Activated CD4-positive, alpha-beta T cell treated with anti-CD3 and anti-CD28 coated beads for 4 hours (primary cell): ENCODE measurements around the gene RUNDC3A.
A peak's percentile ranks its signal among the peaks of the same experiment; 100 is the strongest.
"Not testable (repeated sequence)": the region's sequence is repeated elsewhere in the genome, so short reads cannot be mapped to it uniquely, and the experiment has no call there.

ENCODE experiments used
- DNase-seq, 2 donors: peaks; one replicate each; pipeline ENCODE4 v3.0.0-alpha.2; 2020

RUNDC3A gene

DNA sequence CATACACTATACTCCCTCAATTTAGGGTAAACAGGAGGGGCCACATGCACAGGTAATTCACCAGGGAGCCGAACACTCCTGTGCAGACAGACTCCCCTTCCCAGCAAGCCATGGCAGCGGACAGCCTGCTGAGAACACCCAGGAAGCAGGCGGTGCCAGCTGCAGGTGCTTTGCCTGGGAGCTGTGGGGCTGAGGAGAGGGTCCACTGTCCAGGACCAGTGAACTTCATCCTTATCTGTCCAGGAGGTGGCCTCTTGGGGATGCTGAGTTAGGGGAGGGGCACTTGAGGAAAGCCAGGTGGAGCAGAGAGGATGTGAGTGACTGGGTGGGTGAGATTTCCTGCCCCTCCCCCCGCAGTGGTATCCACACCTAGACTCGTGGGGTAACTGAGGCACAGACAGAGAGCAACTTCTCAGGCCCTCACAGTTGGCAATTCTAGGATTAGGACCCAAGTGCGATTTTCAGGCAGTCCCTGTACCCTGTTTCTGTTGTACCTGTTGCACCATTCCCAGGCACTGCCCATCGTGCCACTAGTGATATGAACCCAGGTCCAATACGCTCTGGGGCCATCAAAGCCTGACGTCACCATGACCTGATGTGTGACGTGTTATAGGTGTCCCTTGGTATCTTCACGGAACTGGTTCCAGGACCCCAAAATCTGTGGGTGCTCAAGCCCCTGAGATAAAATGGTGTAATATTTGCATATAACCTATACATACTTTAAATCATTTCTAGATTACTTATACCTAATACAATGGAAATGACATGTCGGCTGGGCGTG lies 37.9 kb downstream of the RUNDC3A start:
- no peak for DNase-seq

DNA sequence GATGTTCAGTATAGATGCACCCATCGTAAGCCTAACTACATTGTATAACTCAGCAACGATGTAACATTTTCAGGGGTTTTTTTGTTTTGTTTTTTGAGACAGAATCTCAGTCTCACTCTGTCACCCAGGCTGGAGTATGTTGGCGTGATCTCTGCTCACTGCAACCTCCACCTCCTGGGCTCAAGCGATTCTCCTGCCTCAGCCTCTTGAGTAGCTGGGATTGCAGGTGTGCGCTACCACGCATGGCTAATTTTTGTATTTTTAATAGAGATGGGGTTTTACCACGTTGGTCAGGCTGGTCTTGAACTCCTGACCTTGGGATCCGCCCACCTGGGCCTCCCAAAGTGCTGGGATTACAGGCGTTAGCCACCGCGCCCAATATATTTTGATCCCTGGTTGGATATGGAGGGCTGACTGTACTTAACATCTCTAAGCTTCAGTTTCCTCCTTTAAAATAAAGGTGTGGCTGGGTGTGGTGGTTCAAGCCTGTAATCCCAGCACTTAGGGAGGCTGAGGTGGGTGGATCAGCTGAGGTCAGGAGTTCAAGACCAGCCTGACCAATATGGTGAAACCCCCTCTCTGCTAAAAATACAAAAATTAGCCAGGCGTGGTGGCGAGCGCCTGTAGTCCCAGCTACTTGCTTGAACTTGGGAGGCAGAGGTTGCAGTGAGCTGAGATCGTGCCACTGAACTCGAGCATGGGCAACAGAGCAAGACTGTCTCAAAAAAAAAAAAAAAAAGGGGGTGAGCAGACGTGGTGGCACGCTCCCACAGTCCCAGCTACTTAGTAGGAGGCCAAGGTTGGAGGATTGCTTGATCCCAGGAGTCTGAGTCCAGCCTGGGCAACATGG lies 39.0 kb downstream of the RUNDC3A start:
- not testable (repeated sequence) for DNase-seq

DNA sequence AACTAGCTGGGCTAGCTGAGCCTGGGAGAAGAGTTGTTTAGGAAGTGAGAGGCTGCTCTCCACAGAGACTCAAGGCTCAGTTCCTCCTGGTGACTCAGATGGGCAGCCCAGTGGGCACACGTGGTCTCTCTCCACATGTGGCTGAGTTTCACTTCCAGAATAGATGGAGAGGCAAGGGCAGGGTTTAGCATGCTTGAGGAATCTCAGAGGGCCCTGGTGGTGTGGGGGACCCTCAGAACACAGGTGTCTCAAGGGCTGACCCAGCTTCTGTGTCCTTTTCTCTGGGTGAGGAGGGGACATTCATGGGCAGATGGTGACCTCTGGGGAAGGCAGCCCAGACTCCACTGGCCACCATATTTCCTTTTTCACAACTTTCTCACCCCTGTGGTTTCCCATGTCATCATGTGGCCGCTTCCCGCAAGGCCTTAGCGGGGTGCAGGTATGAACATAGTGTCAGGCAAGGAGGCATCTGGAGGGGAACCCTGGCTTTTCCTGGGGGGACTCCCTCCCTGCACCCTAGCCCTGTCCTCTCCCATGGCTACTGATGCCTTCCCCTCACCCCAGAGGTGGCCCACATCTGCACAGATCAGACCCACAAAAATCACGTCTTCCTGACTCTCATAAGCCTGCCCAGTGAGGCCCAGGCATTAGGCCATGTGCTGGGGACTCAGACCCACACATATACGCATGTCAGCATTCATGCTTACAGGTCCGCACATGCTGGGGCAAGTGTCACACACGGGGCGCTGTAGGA lies 40.0 kb downstream of the RUNDC3A start:
- no peak for DNase-seq

DNA sequence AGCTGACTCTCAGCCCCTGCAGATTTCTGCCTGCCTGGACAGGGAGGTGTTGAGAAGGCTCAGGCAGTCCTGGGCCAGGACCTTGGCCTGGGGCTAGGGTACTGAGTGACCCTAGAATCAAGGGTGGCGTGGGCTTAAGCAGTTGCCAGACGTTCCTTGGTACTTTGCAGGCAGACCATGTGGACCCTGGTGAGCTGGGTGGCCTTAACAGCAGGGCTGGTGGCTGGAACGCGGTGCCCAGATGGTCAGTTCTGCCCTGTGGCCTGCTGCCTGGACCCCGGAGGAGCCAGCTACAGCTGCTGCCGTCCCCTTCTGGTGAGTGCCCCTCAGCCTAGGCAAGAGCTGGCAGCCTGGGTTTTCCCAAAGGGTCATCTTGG lies 40.6 kb downstream of the RUNDC3A start:
- DNase-seq: no peak

DNA sequence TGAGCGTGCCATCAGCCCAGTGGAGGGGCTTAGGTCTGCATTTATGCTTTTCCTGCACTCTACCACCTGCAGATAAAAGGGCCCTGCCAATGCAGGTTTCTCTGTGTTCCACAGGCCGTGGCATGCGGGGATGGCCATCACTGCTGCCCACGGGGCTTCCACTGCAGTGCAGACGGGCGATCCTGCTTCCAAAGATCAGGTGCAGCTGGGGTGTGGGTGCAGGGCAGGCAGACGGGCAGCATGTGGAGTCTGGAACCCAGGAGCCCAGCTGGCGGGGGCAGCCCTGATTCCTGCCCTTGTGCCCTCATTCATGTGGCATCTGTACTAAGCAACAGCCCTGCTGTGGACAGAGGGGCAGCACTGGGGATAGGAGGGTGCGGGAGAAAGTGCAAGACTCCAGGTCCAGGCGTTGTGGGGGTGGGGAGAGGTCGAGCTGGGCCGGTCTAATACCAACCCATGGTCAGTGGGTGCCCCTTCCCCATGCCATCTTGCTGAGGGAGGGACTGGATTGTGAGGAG lies 41.2 kb downstream of the RUNDC3A start:
- no peak for DNase-seq

DNA sequence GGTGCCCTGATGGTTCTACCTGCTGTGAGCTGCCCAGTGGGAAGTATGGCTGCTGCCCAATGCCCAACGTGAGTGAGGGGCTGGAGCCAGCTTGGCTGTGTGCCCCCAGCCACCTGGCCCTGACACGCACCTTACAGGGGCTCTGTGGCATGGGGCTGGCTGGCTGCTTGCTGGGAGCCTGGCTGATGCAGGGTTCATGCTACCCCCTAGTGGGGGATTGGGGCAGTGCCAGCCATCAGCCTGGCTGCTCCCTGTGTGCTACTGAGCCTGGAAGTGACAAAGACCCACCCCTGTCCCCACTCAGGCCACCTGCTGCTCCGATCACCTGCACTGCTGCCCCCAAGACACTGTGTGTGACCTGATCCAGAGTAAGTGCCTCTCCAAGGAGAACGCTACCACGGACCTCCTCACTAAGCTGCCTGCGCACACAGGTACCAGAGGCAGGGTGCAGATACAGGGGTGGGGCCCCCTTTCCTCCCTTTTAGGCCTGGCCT lies 42.4 kb downstream of the RUNDC3A start:
- DNase-seq: peak; percentile 67 to 72

DNA sequence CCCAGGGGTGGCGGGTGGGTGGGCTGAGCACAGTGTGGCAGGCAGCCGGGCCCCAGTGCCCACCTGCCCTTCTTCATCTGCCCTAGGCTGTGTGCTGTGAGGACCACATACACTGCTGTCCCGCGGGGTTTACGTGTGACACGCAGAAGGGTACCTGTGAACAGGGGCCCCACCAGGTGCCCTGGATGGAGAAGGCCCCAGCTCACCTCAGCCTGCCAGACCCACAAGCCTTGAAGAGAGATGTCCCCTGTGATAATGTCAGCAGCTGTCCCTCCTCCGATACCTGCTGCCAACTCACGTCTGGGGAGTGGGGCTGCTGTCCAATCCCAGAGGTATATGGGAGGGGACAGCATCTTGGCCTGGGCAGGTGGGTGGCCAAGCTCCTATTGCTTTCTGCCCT lies 43.1 kb downstream of the RUNDC3A start:
- DNase-seq: no peak

DNA sequence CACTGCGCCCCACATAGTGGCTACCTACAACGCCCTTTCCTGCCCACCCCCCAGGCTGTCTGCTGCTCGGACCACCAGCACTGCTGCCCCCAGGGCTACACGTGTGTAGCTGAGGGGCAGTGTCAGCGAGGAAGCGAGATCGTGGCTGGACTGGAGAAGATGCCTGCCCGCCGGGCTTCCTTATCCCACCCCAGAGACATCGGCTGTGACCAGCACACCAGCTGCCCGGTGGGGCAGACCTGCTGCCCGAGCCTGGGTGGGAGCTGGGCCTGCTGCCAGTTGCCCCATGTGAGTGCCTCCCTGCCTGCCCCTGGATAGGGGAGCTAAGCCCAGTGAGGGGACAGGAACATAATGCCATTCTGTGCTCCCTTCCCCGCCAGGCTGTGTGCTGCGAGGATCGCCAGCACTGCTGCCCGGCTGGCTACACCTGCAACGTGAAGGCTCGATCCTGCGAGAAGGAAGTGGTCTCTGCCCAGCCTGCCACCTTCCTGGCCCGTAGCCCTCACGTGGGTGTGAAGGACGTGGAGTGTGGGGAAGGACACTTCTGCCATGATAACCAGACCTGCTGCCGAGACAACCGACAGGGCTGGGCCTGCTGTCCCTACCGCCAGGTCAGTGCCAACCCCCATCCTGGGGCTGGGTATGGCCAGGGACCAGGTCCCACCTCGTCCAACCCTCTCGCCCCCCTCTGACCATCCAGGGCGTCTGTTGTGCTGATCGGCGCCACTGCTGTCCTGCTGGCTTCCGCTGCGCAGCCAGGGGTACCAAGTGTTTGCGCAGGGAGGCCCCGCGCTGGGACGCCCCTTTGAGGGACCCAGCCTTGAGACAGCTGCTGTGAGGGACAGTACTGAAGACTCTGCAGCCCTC lies 43.8 kb downstream of the RUNDC3A start:
- DNase-seq: no peak

DNA sequence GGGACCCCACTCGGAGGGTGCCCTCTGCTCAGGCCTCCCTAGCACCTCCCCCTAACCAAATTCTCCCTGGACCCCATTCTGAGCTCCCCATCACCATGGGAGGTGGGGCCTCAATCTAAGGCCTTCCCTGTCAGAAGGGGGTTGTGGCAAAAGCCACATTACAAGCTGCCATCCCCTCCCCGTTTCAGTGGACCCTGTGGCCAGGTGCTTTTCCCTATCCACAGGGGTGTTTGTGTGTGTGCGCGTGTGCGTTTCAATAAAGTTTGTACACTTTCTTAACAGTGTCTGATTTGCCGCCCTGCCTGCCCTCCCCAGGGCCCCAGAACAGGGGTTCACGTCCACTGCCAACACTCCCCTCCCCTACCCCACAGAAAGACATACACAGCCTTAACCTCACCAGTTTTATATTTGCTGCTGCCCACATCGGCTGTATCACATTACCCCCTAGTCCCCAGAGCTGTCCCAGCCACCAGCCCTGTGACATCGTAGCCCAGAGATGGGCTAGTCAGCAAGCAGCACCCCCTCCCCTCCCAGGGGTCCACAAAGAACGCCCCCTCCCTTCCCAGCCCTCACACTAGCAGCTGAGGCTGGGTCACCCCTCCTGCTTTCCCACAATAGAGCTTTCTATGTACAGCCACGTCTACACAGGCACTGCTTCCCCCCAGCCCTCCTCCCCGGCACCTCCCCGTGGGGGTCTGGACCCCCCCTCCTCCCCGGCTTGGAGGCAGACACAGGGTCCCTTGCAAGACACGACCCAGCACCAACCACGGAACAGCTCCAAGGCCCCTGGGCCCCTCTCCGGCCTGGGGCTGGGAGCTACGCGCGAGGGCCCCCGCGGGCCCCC lies 44.6 kb downstream of the RUNDC3A start:
- DNase-seq: no peak

DNA sequence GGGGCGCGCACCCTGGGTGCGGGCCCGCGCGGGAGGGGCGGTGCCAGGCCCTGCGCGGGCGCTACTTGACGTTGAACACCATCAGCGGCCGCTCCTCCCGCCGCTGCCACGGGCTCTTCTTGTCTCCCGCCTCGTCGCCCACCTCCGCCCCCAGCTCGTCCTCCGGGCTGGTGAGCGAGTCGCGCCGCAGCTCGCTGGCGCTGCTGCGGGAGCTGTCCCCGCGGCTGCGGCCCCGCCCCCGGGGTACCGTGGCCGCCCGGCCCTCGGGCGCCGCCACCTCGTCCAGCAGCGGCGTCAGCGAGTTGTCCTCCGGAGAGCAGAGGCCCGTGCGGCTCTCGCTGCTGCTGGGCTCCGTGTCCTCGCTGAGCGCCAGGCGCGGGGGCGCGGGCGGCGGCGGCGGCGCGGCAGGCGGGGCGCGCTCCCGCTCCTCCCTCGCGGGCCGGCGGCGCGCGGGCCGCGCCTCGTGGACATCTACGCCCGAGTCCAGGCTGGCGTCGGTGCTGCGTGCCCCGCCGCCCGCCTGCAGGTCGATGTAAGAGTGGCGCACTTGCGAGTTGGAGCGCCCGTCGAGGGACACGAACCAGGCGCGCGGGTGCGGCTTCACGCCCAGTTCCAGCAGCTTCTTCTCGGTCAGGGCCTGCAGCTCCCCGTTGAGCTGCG lies 45.4 kb downstream of the RUNDC3A start:
- no peak for DNase-seq

DNA sequence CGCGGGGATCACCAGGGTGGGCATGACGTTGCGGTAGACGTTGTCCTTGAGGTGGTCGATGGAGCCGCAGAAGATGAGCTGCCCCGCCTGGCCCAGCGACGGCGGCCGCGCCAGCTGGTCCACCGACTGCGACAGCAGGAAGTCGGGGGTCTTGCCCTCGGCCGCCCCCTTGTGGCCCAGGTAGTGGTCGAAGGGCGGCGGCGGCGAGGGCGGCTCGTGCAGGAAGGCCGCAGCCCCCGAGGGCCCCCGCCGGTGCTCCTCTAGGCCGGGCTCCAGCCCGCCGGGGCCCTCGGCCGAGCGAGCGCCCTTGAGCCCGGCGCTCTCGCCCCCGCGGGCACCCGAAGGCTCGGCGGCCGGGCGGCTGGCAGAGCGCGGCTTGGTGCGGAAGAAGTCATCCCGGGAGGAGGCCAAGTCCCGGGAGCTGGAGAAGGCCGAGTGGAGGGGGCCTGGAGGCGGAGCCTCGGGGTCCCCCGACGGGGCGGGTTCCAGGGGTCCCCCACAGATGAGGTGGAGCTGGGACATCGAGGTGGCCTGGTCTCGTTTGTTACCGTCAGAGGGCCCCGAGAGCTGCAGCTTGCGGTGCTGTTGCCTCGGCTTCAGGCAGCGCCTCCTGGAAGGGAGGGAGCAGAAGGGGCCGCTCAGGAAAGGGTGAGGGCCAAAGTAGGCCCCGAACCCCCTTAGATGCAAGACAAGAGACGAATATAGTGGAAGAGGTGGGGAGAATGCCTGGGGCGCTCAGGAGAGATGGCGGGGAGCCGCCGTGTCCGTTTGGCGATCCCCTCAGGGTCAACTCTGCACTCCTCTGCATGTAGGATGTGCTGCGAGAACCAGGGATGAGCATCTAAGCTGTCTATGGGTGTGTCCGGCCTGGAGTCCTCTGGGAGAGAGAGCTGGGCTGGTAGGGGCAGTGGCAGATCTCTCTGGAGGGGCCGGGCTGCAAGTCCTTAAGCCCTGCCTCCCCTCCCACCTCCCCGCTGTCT lies 46.5 kb downstream of the RUNDC3A start:
- DNase-seq: peak; percentile 57 to 58

DNA sequence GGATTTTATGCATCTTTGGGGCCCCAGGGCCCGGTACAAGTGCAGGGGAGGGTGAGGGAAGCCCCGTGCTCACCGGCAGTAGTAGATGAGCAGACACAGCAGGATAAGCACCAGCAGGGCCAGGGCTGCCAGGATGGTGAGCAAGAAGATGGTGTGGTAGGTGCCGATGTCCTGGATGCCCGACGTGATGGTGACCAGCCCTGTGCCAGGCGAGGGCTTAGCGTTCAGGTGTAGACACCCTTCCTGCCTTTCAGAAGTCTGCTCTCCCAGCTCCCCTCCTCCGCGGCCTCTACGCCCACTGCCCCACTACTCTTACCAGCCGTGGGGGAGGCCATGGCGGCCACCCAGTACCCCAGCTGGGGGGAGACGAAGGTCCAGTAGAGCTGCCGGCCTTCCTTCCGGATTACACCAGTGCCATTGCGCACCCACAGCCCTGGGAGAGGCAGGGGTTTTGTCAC lies 47.3 kb downstream of the RUNDC3A start:
- DNase-seq: no peak

DNA sequence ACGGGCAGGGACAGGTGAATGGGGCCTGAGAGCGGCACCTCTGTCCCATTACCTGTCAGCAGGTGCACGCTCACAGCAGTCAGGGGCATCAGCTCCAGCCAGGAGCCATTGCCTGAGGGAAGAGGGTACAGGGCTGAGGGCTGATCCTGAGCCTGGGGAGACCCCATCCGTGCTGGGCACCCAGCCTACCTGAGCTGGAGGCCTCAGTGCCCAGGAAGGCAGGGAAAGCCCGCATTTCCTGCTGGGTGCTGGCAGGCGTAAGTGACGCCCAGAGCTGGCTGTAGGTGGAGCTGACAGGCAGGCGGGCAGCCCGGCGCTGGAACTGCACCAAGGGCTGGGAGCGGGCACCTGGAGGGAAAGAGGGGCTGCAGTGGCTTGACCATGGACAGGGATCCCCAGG lies 47.8 kb downstream of the RUNDC3A start:
- DNase-seq: no peak

DNA sequence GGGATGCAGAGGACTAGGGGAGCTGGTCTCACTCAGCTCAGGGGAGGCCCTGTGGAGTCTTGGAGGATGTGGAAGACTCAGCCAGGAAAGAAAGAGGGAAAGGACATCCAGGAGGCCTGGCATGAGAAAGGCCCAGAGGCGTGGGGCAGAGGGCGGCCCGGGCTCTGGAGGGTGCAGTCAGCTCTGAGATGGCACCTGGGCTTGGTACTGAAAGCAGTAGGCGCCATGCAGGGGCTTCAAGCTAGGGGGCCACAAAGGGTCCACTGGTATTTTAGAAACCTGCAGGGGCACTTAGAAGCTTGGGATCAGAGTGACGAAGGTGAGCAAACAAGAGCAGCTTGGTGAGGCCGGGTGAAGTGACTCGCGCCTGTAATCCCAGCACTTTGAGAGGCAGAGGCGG lies 49.7 kb downstream of the RUNDC3A start:
- DNase-seq: no peak

DNA sequence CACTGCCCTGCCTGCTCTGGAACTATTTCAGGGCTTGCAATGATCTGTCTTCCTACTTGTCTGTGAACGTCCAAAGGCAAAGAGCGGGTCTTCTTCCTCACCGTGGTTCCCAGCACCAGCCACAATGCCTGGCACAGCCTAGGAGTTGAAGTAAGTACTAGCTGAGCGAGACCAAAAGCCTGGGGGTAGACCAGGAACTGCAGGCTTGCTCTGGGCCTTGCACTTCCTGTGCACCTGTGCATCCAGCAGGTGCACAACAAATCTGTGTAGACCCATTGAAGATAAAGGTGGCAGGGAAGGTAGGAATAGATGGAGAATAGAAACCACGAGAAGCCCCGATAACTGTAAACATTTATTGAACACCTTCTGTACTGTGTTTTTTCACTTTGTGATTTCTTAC lies 50.6 kb downstream of the RUNDC3A start:
- DNase-seq: no peak

DNA sequence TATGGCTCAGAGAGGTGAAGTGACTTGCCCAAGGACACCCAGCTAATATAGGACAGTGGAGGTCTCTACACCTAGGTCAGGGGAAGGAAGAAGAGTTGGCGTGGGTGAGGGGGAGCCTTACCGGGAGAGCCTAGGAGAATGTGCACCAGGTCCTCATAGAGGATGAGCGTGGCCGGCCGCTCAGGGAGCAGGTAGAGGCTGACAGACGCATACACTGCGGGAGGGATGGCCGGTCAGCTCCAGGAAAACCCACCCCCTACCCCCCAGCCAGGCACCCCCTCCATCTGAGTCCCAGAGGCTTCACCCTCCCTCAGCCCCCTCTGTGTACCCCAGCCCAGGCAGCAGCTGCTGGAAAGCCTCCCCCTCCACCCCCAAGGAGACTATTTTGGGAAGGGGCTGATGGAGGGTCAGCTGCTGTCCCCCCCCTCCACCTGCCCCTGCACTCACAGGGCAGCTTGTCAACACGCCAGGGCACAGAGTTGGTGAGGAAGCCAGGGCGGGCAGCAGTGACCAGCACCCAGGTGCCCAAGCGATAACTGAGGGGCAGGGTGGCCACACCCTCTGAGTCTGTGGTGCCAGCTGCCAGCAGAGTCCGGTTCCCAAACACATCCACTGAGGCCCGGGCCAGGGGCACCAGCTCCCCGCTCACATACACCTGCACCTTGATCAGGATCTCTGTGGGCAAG lies 51.2 kb downstream of the RUNDC3A start:
- DNase-seq: no peak

DNA sequence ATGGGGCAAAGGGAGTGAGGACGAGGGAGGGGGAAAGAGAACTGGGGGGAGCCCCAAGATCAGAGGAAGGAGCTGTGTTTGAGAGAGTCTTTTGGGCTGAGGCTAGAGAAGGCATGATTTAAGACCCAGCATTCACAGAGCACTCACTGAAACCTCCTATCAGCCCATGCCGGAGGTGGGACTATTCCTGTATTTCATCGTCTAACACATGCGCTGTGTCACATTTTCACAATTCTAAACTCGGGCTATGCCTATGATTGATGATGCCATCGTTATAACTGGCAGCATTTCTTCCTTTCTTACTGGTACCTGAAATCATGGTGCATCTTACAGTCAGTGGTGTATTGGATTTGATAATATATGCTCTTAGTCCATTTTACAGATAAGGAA lies 51.7 kb downstream of the RUNDC3A start:
- DNase-seq: no peak

DNA sequence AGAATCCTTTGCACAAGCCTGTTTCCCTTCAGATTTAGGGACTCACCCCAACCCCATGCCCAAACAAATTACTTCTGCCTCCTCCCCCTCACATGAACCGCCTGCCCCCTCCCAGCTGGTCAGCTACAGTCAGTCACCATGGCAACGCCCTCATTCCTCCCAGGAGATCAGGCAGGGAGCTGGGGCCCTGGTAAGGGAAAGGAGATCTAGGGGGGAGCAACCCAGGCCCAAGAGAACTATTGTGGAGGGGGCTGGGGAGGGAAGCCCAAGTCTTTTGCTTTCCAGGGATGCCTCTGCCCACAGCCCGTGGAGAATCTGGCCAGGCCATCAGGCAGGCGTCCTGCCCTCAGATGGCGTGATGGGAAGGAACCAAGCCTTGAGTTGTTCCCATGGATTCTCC lies 52.4 kb downstream of the RUNDC3A start:
- no peak for DNase-seq
